HK-2 (cell line): ENCODE results near the gene RPUSD1.

Source experiments
- DNase-seq: peaks from one replicate; pipeline ENCODE4 v3.0.0-alpha.2; 2018; ENCODE audit not compliant: unreplicated experiment

The RPUSD1 gene

GRCh38 chr16:799111-799947 lies 11.1 kb upstream of the RPUSD1 start:
- DNase-seq, result no peak

- DNase-seq, result no peak
Observed at GRCh38 chr16:798666-799065, 10.5 kb upstream of the RPUSD1 start.

GRCh38 chr16:797686-798085 lies 9.5 kb upstream of the RPUSD1 start:
- no peak for DNase-seq

GRCh38 chr16:797120-797420 lies 8.9 kb upstream of the RPUSD1 start:
- no peak for DNase-seq

- DNase-seq, result no peak
Observed at GRCh38 chr16:796296-797119, 8.3 kb upstream of the RPUSD1 start.

GRCh38 chr16:795580-796229 lies 7.5 kb upstream of the RPUSD1 start:
- DNase-seq, result no peak

GRCh38 chr16:794853-795466 lies 6.8 kb upstream of the RPUSD1 start:
- DNase-seq, result no peak

- DNase-seq, result no peak
Observed at GRCh38 chr16:794091-794822, 6.1 kb upstream of the RPUSD1 start.

- no peak for DNase-seq
Observed at GRCh38 chr16:793414-793813, 5.2 kb upstream of the RPUSD1 start.

GRCh38 chr16:792221-792995 lies 4.2 kb upstream of the RPUSD1 start:
- no peak for DNase-seq

- DNase-seq, result no peak
Observed at GRCh38 chr16:791131-791530, 3.0 kb upstream of the RPUSD1 start.

GRCh38 chr16:790086-790485 lies 1.9 kb upstream of the RPUSD1 start:
- DNase-seq, result no peak

- no peak for DNase-seq
Observed at GRCh38 chr16:789191-789850, 1.1 kb upstream of the RPUSD1 start.

- DNase-seq, result peak; percentile 87
Observed at GRCh38 chr16:788399-789126, 382 bp upstream of the RPUSD1 start, which contains the start of gene CHTF18. Gene CHTF18 (plus strand): TSS chr16:788620. CDS start chr16:788685, 65 bp downstream.

GRCh38 chr16:787321-787966 lies 737 bp downstream of the RPUSD1 start:
- DNase-seq, result no peak

GRCh38 chr16:785563-786535 lies 2.3 kb downstream of the RPUSD1 start:
- no peak for DNase-seq

GRCh38 chr16:784431-784830 lies 3.8 kb downstream of the RPUSD1 start:
- DNase-seq, result no peak
